Ishikawa (cell line): ENCODE measurements around the gene RESF1.

Experiments used
- CEBPB ChIP-seq: IDR thresholded peaks from 2 replicates; pipeline ENCODE4 v1.6.1; 2012
- EP300 ChIP-seq: IDR thresholded peaks from 2 replicates; pipeline ENCODE4 v1.6.1; 2012; ENCODE audit warnings: borderline replicate concordance
- TAF1 ChIP-seq: IDR thresholded peaks from 2 replicates; pipeline ENCODE4 v1.6.1; 2012; ENCODE audit warnings: low read depth, mild to moderate bottlenecking
- ZBTB7A ChIP-seq: IDR thresholded peaks from 2 replicates; pipeline ENCODE4 v1.6.1; 2012; ENCODE audit warnings: low read depth
- TF ChIP-seq, protein P1 (sequence below): IDR thresholded peaks from 2 replicates; pipeline ENCODE4 v1.6.1; 2012

DNA sequence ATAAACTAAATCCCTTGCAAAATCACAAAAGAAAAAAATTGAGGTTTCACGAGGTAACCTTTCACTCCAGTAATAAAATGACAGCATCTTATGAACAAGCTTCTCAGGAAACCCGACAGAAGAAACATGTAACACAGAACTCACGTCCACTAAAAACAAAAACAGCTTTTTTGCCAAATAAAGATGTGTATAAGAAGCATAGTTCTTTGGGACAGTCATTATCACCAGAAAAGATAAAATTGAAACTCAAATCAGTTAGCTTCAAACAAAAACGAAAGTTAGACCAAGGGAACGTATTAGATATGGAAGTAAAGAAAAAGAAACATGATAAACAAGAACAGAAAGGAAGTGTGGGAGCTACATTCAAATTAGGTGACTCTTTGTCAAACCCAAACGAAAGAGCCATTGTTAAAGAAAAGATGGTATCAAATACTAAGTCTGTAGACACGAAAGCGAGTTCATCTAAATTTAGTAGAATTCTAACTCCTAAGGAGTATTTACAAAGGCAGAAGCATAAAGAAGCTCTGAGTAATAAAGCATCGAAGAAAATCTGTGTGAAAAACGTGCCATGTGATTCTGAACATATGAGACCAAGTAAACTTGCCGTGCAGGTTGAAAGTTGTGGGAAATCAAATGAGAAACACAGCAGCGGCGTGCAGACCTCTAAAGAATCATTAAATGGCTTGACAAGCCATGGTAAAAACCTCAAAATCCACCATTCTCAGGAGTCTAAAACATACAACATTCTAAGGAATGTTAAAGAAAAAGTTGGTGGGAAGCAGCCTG, 25.8 kb downstream of the RESF1 start:
- TF ChIP-seq, protein P1, sequence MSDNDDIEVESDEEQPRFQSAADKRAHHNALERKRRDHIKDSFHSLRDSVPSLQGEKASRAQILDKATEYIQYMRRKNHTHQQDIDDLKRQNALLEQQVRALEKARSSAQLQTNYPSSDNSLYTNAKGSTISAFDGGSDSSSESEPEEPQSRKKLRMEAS: no peak
- TF ChIP-seq TAF1 (no peak), ZBTB7A (no peak), CEBPB (no peak), EP300 (no peak)
